ENCODE data around the gene CYBB.

DNA sequence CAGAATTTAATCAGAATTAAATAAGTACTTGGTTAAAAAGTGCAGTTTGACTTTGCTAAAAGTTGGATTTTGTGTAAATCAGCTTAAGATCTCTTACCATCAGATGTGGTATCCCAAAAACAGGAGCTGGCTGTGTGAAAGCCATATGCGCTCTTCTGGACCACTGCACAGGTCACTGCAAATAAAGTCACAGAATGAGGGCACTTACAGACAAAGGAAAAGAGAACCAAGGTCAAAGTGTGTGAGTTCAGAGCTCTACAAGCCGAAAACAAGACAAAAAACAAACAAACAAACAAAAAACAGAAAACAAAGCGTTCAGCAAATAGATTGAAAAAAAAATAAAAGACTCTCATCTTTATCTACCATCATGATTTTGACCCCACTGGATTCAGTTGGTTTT lies 61.1 kb downstream of the CYBB start:
- TF ChIP-seq, protein P1, sequence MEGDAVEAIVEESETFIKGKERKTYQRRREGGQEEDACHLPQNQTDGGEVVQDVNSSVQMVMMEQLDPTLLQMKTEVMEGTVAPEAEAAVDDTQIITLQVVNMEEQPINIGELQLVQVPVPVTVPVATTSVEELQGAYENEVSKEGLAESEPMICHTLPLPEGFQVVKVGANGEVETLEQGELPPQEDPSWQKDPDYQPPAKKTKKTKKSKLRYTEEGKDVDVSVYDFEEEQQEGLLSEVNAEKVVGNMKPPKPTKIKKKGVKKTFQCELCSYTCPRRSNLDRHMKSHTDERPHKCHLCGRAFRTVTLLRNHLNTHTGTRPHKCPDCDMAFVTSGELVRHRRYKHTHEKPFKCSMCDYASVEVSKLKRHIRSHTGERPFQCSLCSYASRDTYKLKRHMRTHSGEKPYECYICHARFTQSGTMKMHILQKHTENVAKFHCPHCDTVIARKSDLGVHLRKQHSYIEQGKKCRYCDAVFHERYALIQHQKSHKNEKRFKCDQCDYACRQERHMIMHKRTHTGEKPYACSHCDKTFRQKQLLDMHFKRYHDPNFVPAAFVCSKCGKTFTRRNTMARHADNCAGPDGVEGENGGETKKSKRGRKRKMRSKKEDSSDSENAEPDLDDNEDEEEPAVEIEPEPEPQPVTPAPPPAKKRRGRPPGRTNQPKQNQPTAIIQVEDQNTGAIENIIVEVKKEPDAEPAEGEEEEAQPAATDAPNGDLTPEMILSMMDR (IDR thresholded peaks at IDR 0.05; ENCODE audit: insufficient read depth, low read length) = no peak
- no peak for TF ChIP-seq POLR2AphosphoS5 (IDR thresholded peaks at IDR 0.05; ENCODE audit: low read depth)
- TF ChIP-seq, protein P2, sequence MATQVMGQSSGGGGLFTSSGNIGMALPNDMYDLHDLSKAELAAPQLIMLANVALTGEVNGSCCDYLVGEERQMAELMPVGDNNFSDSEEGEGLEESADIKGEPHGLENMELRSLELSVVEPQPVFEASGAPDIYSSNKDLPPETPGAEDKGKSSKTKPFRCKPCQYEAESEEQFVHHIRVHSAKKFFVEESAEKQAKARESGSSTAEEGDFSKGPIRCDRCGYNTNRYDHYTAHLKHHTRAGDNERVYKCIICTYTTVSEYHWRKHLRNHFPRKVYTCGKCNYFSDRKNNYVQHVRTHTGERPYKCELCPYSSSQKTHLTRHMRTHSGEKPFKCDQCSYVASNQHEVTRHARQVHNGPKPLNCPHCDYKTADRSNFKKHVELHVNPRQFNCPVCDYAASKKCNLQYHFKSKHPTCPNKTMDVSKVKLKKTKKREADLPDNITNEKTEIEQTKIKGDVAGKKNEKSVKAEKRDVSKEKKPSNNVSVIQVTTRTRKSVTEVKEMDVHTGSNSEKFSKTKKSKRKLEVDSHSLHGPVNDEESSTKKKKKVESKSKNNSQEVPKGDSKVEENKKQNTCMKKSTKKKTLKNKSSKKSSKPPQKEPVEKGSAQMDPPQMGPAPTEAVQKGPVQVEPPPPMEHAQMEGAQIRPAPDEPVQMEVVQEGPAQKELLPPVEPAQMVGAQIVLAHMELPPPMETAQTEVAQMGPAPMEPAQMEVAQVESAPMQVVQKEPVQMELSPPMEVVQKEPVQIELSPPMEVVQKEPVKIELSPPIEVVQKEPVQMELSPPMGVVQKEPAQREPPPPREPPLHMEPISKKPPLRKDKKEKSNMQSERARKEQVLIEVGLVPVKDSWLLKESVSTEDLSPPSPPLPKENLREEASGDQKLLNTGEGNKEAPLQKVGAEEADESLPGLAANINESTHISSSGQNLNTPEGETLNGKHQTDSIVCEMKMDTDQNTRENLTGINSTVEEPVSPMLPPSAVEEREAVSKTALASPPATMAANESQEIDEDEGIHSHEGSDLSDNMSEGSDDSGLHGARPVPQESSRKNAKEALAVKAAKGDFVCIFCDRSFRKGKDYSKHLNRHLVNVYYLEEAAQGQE (IDR thresholded peaks at IDR 0.05; ENCODE audit: insufficient replicate concordance, low read depth) = no peak
